Cardiac fibroblast (primary cell): ENCODE results near the gene GIGYF1.
A peak's percentile ranks its signal among the peaks of the same experiment; 100 is the strongest.
"Not testable (repeated sequence)": the region's sequence is repeated elsewhere in the genome, so short reads cannot be mapped to it uniquely, and the experiment has no call there.

Experiments
- DNase-seq, 2 donors: peaks; one replicate each; pipeline versions ENCODE4 v3.0.0 to v3.0.0-alpha.2; 2010; ENCODE audit warnings: low read depth in 2 of 2
- H3K4me3 ChIP-seq, 2 donors: replicated peaks in 1 of 2; 1 replicate in 1 of 2; 2 replicates in 1 of 2; pipeline ENCODE4 v1.5.1; 2011; ENCODE audit warnings: low read depth in 2 of 2, low read length in 2 of 2, mild to moderate bottlenecking in 2 of 2, moderate library complexity in 1 of 2
- TF ChIP-seq, protein P1 (sequence below): IDR thresholded peaks from one replicate; pipeline ENCODE4 v1.5.1; 2011; ENCODE audit warnings: low read depth, mild to moderate bottlenecking, low read length, inconsistent platforms

GIGYF1 gene

DNA sequence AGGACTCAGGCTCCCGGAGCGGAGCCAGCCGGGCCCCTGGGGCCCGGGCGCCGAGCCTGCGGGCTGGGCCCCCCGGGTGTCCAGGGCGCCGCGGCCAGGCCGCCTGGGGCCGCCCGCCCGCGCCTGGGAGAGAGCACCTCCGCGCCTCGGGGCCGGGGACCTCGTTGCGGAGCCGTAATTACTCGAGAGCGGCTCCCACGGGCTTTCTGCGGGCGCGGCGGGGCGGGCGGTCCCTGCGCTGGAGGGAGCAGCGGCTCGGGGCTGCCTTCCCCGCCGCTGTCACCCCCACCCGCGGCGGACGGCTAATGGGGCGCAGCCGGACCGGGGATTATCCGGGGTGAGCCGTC lies 19.0 kb downstream of the GIGYF1 start:
- TF ChIP-seq, protein P1, sequence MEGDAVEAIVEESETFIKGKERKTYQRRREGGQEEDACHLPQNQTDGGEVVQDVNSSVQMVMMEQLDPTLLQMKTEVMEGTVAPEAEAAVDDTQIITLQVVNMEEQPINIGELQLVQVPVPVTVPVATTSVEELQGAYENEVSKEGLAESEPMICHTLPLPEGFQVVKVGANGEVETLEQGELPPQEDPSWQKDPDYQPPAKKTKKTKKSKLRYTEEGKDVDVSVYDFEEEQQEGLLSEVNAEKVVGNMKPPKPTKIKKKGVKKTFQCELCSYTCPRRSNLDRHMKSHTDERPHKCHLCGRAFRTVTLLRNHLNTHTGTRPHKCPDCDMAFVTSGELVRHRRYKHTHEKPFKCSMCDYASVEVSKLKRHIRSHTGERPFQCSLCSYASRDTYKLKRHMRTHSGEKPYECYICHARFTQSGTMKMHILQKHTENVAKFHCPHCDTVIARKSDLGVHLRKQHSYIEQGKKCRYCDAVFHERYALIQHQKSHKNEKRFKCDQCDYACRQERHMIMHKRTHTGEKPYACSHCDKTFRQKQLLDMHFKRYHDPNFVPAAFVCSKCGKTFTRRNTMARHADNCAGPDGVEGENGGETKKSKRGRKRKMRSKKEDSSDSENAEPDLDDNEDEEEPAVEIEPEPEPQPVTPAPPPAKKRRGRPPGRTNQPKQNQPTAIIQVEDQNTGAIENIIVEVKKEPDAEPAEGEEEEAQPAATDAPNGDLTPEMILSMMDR: no peak
- H3K4me3 ChIP-seq: peak overlapping the region; percentile 95 to 100
- DNase-seq: no peak

DNA sequence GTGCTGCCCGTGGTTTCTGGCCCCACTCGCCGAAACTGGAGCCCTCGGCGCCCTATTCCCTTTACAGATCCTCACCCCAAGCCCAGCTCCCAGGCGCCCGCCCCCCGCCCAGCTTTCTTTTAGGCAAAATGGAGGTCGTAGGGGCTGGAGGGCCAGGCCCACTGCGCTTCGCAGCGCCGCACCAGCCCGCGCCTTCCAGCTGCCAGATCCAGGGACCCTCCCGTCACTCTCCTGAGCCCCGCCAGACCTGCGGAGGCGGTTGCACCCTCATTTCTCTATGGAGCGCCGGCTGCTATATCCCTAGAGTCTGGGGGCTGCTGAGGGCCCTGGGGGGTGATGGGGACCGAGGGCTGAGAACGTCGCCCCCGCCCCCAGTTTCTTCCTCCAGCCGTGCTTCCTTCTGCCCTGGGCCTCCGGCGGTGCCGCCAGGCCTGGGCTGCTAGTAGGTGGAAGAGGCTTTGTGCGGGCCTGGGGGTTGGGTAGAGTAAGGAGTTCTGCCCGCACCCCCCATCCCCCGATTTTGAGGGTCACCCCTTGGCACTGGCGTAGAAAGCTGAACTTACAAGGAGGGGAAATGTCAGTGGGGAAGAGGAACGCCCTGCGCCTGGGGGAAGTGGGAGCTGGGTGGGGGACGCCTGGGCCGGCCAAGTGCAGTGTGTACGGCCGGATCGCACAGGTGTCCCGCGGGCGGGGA lies 19.5 kb downstream of the GIGYF1 start:
- H3K4me3 ChIP-seq: peak overlapping the region; percentile 95 to 100
- TF ChIP-seq, protein P1: no peak
- no peak for DNase-seq

DNA sequence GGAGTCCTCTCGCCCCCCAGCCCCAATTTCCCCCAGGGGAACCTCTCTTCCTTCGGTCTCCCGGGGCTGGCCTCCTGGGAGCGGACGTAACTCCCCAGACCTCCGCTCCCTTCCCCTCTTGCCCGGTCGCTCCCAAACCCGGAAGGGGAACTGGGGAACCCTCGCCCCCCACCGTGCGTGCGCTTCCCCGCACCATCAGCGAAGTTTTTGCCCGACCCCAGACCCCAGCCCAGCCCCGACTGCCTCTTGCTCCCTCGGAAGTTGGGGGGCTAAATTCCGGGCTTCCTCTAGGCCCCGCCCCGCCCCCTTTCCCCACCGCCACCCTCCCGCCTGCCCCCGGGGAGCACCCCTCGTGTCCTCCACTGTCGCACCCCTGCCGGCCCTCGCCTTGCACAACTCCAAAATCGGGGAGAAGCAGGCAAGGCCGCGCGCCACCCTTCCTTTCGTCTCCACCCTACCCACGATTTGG lies 20.1 kb downstream of the GIGYF1 start:
- DNase-seq: peak in 1 of 2 donors; percentile 29
- TF ChIP-seq, protein P1: no peak

DNA sequence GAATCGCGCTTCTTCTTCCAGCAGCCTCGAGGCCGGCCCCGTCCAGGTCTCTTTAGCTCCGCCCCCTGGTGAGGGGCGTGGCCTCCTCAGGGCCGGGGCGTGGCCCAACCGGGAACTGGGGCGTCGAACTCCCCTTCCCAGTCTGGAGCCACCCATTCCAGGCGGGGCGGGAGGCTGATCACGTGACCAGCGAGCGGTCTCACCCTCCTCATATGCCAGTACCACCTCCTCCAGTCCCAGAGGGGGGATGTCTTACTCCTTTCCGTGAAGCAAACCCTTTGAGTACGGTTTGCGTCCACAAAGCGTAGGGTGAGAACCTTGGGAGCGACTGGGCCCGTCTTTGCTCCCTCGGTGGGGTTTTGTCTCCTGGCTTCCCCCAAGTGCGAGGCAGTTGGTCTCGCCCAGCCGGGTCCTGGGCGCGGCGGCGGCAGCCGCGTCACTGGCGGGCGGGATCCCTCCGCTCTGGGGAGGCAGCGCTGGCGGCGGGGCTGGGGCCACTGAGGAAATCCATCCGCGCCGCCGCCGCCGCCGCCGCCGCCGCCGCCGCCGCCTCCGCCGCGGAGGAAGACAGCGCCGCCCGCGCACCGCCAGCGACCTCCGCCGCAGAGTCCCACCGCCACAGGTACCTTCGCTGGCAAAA lies 20.6 kb downstream of the GIGYF1 start, which contains the start of gene GNB2:
GNB2 (plus strand) TSS at position 439 of the 640 bp plus-strand sequence. CDS start 2,526 bp downstream, outside the sequence.
- peak within 1 kb of the TSS; percentile 95 to 100 for H3K4me3 ChIP-seq
- TF ChIP-seq, protein P1: no peak
- peak; percentile 99 to 100 for DNase-seq

More for the DNA sequence above, 20.1 kb downstream of the GIGYF1 start:
- H3K4me3 ChIP-seq: peak overlapping the region; percentile 95 to 100

DNA sequence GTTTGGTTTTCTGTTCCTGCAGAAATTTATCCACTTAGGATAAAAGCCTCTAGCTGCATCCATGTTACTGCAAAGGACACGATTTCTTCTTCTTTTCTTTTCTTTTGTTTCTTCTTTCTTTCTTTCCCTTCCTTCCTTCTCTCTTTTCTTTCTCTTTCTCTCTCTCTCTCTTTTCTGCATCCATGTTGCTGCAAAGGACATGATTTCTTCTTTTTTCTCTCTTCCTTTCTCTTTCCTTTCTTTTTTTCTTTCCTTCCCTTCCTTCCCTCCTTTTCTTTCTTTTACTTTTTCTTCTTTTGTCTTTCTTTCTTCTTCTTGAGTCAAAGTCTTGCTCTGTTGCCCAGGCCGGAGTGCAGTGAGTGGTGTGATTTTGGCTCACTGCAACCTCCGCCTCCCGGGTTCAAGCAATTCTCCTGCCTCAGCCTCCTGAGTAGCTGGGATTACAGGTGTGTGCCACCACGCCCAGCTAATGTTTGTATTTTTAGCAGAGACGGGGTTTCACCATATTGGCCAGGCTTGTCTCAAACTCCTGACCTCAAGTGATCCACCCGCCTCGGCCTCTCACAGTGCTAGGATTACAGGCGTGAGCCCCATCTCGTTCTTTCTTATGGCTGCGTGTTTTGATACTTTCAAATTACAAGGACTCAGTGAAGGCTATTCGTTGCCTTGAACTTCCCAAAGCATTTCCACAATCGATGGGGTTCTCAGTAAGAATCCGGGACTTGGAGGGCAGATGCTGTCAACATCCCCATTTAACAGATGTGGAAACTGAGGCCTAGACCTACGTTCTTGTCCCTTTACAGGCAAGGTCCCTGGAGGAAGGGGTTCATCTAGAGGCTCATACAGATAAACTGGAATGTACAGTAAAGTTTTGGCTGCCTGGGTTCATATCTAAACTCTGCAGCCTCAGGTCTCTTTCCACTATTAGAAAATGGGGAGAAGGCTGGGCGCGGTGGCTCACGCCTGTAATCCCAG lies 22.4 kb downstream of the GIGYF1 start:
- no peak for DNase-seq
- no peak overlapping the region for H3K4me3 ChIP-seq
- TF ChIP-seq, protein P1: no peak

DNA sequence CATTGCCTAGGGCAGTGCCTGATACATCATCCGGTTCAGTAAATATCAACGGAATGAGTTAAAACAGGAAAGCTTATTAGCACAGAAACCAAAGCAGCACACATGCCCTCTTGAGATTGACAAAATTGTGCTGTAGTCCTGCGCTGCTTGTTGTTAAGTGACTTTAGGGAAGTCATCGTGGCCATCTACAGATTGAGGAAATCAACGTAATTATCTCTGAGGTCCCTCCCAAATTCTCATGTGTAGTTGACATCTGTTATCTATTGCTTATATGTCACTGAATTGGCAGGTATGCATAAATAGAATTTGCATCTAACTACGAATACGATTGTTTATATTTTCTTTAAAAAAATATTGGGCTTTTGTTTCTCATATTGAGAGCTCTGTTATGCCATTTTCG lies 24.0 kb downstream of the GIGYF1 start:
- no peak for DNase-seq
- H3K4me3 ChIP-seq: no peak overlapping the region
- TF ChIP-seq, protein P1: no peak

DNA sequence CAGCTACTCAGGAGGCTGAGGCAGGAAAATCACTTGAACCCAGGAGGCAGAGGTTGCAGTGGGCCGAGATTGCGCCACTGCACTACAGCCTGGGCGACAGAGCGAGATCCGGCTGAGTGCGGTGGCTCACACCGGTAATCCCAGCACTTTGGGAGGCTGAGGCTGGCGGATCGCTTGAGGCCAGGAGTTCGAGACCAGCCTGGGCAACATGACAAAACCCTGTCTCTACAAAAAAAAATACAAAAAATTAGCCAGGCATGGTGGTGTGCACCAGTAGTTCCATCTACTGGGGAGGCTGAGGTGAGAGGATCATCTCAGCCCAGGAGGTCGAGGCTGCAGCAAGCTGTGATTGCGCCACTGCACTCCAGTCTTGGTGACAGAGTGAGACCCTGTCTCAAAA lies 24.9 kb downstream of the GIGYF1 start:
- not testable (repeated sequence) for DNase-seq, H3K4me3 ChIP-seq
